Right renal cortex interstitium (tissue), 3 donors: ENCODE data around the gene RCN2. TPM values are rescaled to one million over a fixed set of nuclear protein-coding genes. Genes with fewer than 3 reads are reported as not detected.
"Not testable (repeated sequence)": the region's sequence is repeated elsewhere in the genome, so short reads cannot be mapped to it uniquely, and the experiment has no call there.

Experiments used
- DNase-seq, 3 donors: peaks; one replicate each; pipeline ENCODE4 v3.0.0-alpha.2; 2013; ENCODE audit warnings: low read depth in 3 of 3, low spot score in 2 of 3
- polyA plus RNA-seq, 3 donors: library from polyadenylated mRNA; unstranded; fragments of 120-200 nt; gene quantifications; one replicate each; pipeline ENCODE4 v1.2.1, GENCODE V29; 2013; ENCODE audit not compliant: insufficient read length in 3 of 3

RCN2 gene, protein sequence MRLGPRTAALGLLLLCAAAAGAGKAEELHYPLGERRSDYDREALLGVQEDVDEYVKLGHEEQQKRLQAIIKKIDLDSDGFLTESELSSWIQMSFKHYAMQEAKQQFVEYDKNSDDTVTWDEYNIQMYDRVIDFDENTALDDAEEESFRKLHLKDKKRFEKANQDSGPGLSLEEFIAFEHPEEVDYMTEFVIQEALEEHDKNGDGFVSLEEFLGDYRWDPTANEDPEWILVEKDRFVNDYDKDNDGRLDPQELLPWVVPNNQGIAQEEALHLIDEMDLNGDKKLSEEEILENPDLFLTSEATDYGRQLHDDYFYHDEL
- polyA plus RNA-seq, result 100 to 1,000 TPM; 216 to 255 (median 238) TPM

DNA sequence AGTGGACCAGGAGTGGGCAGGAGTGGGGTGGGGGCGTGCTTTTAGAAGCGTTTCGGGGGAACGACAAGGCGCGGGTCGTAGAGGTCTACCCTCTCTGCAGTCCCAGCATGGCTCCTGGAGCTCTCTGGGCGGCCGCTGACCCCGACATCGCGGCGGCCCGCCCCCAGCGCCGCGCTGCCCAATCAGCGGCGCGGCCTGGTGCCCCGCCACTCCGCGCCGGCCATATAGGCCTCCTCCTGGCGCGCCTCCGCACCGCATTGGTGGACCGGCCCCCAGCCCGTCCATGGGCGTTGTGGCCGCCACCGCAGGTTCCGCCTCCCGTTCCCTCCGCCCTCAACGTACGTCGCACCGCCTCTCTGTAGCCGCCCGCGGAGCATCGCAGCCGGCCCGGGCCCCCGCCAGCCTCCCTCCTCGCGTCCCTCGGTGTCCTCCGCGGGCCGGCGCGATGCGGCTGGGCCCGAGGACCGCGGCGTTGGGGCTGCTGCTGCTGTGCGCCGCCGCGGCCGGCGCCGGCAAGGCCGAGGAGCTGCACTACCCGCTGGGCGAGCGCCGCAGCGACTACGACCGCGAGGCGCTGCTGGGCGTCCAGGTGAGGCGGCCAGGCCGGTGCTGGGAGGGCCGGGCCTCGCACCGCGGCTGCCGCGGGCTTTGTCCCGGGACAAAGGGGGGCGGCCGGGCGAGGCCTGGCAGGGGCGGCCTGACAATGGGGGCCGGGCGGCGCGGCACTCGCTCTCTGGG is at the start of gene RCN2:
TSS of gene RCN2 (plus strand) at position 353 of the 738 bp plus-strand sequence. CDS start at position 446, 93 bp downstream.
- DNase-seq, result peak; percentile 65 to 88 (median 83)

DNA sequence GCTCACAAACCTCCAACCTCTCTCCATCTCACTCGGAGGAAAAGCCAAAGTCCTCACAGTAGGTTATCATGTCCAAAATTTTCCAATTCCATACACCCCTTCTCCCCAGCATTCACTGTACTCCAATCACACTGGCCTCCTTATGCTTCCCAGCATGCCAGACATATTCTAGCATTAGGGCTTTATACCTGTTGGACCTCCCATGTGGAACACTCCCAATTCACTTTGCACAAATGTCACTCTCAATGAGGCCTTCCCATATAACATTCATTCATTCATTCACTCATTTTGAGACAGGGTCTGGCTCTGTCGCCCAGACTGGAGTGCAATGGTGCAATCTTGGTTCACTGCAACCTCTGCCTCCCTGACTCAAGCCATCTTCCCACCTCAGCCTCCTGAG is 46.3 kb upstream of the RCN2 start:
- DNase-seq, result no peak

DNA sequence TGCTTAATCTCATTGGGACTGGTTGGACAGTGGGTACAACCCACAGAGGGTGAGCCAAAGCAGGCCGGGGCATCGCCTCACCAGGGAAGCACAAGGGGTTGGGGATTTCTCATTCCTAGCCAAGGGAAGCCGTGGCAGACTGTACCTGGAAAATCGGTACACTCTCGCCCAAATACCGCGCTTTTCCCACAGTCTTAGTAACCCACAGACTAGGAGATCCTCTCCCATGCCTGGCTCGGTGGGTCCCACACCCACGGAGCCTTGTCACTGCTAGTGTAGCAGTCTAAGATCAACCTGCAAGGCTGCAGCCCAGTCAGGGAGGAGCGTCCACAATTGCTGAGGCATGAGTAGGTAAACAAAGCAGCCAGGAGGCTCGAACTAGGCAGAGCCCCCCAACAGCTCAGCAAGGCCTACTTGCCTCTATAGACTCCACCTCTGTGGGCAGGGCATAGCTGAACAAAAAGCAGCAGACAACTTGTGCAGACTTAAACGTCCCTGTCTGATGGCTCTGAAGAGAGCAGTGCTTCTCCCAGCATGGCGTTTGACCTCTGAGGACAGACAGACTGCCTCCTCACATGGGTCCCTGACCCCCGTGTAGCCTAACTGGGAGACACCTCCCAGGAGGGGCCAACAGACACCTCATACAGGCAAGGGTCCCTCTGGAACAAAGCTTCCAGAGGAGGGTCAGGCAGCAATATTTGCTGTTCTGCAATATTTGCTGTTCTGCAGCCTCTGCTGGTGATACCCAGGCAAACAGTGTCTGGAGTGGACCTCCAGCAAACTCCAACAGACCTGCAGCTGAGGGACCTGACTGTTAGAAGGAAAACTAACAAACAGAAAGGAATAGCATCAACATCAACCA is 44.0 kb upstream of the RCN2 start:
- DNase-seq, result not testable (repeated sequence)

DNA sequence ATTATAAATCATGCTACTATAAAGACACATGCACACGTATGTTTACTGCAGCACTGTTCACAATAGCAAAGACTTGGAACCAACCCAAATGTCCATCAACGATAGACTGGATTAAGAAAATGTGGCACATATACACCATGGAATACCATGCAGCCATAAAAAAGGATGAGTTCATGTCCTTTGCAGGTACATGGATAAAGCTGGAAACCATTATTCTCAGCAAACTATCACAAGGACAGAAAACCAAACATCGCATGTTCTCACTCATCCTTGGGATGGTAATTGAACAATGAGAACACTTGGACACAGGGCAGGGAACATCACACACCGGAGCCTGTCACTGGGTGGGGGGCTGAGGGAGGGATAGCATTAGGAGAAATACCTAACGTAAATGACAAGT is 38.7 kb upstream of the RCN2 start:
- DNase-seq, result not testable (repeated sequence)

DNA sequence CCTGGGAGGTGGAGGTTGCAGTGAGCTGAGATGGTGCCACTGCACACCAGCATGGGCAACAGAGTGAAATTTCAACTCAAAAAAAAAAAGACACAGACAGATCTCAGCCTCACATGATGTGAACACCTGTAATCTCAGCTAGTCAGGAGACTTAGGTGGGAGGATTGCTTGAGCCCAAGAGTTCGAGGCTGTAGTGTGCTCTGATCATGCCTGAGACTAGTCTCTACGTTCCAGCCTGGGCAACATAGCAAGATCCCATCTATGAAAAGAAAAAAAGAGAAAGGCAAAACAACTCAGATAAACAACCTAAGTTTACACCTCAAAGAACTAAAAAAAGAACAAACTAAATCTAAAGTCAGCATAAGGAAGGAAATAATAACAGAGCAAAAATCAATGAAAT is 37.4 kb upstream of the RCN2 start:
- no peak for DNase-seq

DNA sequence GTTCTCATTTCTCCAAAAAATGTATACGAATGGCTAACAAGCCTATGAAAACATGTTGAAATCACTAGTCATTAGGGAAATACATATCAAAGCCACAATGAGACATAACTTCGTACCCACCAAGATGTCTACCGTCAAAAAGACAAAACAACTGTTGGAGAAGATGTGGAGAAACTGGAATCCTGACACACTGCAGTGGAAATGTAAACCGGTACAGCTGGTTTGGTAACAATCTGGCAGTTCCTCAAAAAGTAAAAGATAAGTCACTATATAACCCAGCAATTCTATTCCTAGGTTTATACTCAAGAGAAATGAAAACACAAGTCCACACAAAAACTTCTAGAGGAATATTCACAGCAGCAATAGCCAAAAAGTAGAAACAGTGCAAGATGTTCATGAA is 33.4 kb upstream of the RCN2 start:
- DNase-seq, result no peak

DNA sequence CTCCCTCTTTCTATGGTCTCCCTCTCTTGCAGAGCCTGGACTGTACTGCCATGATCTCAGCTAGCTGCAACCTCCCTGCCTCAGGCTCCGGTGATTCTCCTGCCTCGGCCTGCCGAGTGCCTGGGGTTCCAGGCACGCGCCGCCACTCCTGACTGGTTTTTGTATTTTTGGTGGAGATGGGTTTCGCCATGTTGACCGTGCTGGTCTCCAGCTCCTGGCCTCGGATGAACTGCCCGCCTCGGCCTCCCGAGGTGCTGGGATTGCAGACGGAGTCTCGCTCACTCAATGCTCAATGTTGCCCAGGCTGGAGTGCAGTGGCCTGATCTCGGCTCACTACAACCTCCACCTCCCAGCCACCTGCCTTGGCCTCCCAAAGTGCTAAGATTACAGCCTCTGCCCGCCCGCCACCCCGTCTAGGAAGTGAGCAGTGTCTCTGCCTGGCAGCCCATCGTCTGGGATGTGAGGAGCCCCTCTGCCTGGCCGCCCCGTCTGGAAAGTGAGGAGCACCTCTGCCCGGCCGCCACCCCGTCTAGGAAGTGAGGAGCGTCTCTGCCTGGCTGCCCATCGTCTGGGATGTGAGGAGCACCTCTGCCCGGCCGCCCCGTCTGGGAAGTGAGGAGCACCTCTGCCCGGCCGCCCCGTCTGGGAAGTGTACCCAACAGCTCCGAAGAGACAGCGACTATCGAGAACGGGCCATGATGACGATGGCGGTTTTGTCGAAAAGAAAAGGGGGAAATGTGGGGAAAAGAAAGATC is 32.2 kb upstream of the RCN2 start:
- not testable (repeated sequence) for DNase-seq

DNA sequence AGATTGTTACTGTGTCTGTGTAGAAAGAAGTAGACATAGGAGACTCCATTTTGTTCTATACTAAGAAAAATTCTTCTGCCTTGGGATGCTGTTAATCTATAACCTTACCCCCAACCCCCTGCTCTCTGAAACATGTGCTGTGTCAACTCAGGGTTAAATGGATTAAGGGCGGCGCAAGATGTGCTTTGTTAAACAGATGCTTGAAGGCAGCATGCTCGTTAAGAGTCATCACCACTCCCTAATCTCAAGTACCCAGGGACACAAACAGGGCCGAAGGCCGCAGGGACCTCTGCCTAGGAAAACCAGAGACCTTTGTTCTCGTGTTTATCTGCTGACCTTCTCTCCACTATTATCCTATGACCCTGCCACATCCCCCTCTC is 31.6 kb upstream of the RCN2 start:
- not testable (repeated sequence) for DNase-seq

DNA sequence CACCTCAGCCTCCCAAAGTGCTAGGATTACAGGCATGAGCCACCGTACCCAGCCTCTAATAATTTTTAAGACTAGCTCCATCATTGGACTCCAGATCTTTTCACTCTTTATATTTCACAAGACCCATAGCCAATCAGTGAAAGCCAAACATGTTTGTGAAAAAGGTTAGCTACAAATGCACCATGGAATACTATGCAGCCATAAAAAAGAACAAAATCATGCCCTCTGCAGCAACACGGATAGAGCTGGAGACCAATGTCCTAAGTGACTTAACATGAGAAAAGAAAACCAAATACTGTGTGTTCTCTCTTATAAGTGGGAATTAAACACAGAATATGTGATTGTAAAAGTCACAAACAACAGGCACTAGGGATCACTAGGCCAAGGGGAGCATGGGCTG is 29.6 kb upstream of the RCN2 start:
- DNase-seq, result no peak

DNA sequence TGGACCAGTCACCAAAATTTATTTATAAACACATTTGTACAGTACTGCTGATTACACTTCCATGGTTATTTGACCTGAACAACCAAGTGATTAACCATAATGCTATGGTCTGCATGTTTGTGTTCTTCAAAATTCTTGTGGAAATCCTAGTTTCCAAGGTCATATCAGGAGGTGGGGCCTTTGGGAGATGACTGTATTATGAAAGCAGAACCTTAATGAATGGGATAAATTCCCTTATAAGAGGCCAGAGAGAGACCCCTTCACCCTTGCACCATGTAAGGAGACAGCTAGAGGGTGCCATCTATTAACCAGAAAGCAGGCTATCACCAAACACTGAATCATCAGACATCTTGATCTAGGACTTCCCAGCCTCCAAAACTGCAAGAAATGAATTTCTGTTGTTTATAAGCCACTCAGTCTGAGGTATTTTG is 28.3 kb upstream of the RCN2 start:
- no peak for DNase-seq

DNA sequence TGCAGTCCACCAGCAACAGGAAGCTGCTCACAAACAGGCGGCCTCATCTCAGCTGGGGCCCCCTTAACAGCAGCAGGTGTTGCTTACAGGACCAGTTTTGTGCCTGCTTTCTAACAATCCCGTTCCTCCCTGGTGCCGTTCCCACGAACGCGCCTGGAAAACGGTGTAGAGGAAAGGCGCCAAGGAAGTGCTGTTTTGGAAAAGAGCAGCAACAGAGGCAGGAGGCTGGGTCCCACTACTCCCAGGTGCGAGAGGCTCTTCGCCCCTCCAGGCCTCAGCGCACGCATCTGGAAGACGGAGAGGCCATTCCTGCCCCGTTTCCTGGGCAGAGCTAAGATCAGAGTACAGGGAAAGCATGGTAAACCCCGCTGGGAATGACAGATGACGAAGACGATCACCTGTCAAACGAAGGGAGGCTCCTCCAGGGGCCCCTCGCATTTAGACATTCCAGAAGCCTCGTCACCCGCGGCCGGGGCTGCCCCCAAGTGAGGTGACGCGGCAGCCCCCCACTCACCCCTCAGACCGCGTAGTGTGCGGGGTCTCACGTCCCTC is 27.0 kb upstream of the RCN2 start:
- DNase-seq, result peak; percentile 27 to 38 (median 29)

DNA sequence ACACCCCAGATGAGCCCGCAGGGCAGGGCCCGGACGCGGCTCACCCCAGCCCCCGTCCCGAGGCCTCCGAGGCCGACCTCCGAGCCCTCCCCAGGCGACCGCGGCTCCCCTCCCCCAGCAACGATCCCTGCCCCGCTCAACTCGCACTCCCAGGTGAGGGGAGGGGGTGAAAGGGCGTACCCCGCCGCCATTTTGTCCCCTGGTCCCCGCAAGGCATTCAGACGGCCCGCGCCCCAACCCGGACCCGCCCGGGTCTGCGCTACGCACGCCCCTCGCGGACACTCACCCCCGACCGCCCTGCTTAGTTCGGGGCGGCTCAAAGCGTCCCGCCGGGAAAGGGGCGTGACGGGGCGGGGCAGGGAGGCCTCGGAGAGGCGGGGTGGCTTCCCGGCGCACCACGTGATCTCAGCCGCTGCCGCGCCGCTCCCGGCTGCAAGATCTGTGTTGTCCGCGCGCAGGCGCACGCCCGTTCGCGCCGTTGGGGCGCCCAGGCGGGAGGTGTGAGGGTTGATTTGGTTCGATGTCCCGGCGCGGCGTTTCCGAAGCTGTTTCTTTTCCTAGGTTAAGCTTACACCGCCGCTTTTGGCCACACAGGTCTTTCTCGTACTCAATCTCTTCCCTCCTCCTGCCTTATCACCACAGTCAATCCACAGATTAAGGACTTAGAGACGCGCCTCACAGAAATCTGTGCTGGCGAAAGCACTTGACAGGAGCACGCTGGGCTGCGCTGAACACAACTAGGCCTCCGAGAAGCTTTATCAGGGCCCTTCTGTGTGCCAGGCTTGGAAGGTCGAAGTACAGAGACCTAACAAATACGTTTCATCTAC is 26.3 kb upstream of the RCN2 start, which contains the start of gene SCAPER:
TSS of gene SCAPER (minus strand) at position 328 of the 827 bp plus-strand sequence. CDS start 21,523 bp downstream, outside the sequence.
- peak; percentile 69 to 80 (median 73) for DNase-seq

DNA sequence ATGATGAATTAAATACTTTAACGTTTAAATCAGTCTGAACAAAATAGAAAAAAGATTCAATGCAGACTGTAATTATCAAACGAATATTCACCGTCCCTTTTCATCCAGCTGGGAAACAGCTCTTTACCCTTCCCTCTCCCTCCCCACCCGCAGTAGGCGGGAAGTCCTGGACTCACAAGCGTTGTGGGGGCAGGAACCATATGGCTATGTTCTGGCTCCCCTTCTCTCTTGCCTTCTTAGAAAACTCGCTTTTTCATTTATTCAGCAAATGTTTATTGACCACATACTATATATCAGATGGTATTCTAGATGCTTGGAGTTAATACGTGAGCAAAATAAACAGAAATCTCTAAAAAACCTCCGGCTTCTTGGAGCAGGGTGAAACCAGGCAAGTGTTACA is 25.7 kb upstream of the RCN2 start:
- DNase-seq, result no peak

DNA sequence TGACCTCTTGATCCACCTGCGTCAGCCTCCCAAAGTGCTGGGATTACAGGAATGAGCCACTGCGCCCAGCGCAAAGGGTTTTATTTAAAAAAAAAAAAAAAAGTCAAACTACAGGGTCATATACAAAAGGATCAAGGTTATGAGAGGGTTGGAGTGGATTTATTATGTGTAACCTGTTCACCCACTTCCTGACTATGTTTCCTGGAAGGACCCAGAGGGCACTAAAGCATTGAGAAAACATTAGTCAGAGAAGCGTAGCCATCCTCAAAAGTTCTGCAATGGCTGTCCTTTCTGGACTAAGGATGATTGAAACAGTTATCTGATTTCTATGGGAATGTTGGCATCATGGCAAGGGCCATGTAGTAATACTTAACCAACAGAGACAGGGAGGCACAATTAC is 19.1 kb upstream of the RCN2 start:
- no peak for DNase-seq

DNA sequence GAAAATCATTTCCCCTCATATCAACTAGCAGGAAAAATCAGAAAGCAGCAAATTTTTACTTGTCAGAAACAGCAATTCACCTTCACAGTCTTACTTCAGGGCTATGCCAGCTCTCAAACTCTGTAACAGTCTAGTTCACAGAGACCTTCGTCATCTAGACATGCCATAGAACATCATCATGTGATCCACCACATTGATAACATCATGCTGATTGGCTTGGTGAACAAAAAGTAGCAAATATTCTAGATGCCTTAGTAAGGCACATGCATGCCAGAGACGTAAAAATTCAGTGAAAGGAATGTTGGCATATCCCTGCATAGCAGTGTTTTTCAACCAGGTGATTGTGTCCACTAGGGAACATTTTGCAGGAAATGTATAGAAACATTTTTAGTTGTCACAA is 17.8 kb upstream of the RCN2 start:
- no peak for DNase-seq

DNA sequence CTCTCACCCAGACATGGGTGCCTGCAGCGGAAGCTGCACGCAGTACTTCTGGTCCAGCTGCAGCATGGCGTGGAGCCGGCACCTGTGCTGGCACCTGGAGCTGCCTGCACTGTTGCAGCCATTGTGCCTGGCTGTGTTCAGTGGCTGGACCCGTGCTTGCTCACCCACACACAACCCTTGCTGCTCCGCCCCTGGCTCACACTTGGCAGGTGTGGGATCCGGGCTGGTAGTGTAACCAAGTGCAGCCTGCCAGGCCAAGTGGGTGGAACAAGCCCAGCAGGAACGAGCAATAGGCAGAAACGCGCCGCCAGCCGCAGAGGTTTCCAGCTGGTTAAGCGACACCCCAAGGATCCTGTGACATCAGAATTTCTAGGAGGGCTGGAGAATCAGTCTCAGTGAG is 15.2 kb upstream of the RCN2 start:
- no peak for DNase-seq

DNA sequence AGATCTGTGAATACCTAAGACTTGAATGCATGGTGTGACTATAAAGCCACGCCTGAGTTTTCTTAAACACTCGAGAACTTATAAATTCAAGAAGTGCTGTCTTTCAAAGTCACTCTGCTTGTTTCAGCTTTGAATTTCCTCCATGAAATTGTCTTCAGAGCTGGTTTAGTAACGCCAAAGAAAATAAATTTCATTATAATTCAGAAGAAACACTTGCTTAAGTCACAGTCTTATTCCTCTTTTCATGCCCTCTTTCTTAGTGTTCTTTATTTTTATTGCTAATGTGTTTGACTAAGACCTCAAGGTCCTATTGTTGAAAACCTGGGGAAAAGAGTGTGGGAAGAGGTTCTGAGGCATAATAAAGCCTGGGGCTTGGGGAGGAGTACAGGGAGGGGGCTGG is 3.3 kb upstream of the RCN2 start:
- no peak for DNase-seq

DNA sequence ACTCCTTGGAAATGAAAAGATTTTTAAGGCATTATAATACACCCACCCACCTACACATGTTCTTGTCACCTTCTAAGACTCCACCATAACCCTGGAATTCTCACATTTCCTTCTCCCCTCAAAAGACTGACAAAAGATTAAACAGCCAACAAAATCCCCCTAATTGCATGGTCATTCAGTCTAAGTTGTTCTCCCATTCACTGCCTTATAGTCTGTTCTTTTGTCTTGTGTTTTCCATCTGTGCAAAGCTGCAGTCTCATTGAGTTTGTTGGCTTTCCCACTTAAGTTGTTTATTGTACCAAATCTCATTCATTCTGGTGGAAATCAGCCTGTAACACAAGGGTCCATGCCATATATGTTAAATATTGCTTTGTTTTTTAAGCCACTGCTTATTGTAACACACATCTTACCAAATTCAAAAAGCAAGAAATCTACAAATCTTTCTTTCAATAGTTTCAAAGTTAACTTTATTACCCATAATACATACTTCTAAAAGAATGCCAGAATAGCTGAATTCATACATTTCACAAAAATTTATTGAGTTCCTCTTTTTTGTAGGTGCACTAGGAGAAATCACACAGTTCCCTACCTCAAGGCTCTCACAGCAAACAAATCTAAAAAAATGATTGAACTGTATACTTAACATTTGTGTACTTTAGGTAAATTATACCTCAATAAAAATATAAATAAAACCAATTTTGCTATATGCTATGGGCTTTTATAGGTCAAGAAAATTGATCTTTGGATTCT is 2.4 kb upstream of the RCN2 start:
- DNase-seq, result no peak
